ENCODE data around the gene ATP2B3. TPM values are rescaled to one million over a fixed set of nuclear protein-coding genes. Genes with fewer than 3 reads are reported as not detected.

ATP2B3 gene
- total and polyA plus RNA-seq, 2 of the 4 experiments (the other 2 are of a cell fraction): under 0.01 to 0.03 TPM

GRCh38 chrX:153598541-153599191 is 81.2 kb downstream of the ATP2B3 start, which contains the start of gene CCNQ:
Gene CCNQ (minus strand): TSS chrX:153599139. CDS start chrX:153599073, 66 bp downstream.
- Histone ChIP-seq H3K4me3 (ENCODE audit: insufficient read depth, low read depth, low read length) (peak within 1 kb of the TSS; percentile 94), H4K91ac (ENCODE audit: insufficient read depth, low read depth, low read length) (no peak within 1 kb of the TSS; the same call in 1 of the 2 replicates), H2BK120ac (ENCODE audit: low read depth, low read length) (no peak within 1 kb of the TSS), H3K18ac (ENCODE audit: low read depth, low read length) (no peak within 1 kb of the TSS; the same call in 1 of the 2 replicates), H3K23ac (ENCODE audit: low read depth, low read length) (peak within 1 kb of the TSS; percentile 49), H3K36me3 (ENCODE audit: control insufficient read depth, insufficient read depth, low read length) (peaks cover 6% of the 10 kb centered on the region), H4K20me1 (ENCODE audit: insufficient read depth, low read length) (peaks cover 20% of the 10 kb centered on the region; the same call in 1 of the 2 replicates), H3K4me2 (ENCODE audit: low read depth, low read length) (peak within 1 kb of the TSS; percentile 98), H2AK5ac (ENCODE audit: low read depth, low read length) (no peak within 1 kb of the TSS), H2BK20ac (ENCODE audit: low read depth, low read length) (no peak within 1 kb of the TSS), H3K9me1 (ENCODE audit: insufficient read depth, low read length) (no peaks in the 10 kb centered on the region), H2AFZ (replicated peaks; ENCODE audit: low read length, poor library complexity) (peak within 1 kb of the TSS; percentile 93), H3K9ac (ENCODE audit: low read depth, low read length) (peak within 1 kb of the TSS; percentile 88), H3K9me3 (ENCODE audit: control insufficient read depth, insufficient read depth, low read length) (peaks cover 2% of the 10 kb centered on the region; the same call in 1 of the 2 replicates), H3K27ac (ENCODE audit: insufficient read depth, low read length) (peak within 1 kb of the TSS; percentile 80; the same call in 1 of the 2 replicates), H3K27me3 (ENCODE audit: control insufficient read depth, insufficient read depth, low read length) (no peaks in the 10 kb centered on the region; the same call in 1 of the 2 replicates), H3K14ac (replicated peaks; ENCODE audit: low read depth, low read length) (peak within 1 kb of the TSS; percentile 79), H2AK9ac (replicated peaks; ENCODE audit: low read depth, low read length, poor library complexity) (peak within 1 kb of the TSS; percentile 88), H3K56ac (ENCODE audit: extremely low read depth, insufficient read depth, low read length) (peak within 1 kb of the TSS; percentile 30), H4K8ac (ENCODE audit: low read depth in 2 of 2, low read length in 2 of 2) (peak within 1 kb of the TSS; percentile 46 to 61; a peak in 2 of 4 replicates), H2BK15ac (ENCODE audit: low read depth, low read length) (no peak within 1 kb of the TSS), H3K4ac (ENCODE audit: low read depth, low read length) (peak within 1 kb of the TSS; percentile 22; the same call in 1 of the 2 replicates), H2BK5ac (ENCODE audit: low read depth, low read length, poor library complexity, severe bottlenecking) (peak within 1 kb of the TSS; percentile 11), H3K4me1 (ENCODE audit: control insufficient read depth, insufficient read depth, low read length) (0 out of 2 replicates have a peak, but pooled peaks cover 3% of the 10 kb centered on the region), H3K79me1 (ENCODE audit: low read depth in 1 of 2, low read length in 2 of 2) (peaks cover 6 to 22% of the 10 kb centered on the region in 2 experiments; a peak in 3 of 4 replicates), H4K5ac (ENCODE audit: low read depth, low read length) (peak within 1 kb of the TSS; percentile 46; the same call in 1 of the 2 replicates)
- in situ Hi-C loops (cut with MboI; ENCODE audit: low sequenced_read_pairs): no loop called here
- dilution Hi-C loops (cut with HindIII; ENCODE audit: low sequenced_read_pairs, unreplicated experiment): no loop called here
- ChIA-PET POLR2A (ENCODE audit: unreplicated experiment) (no interaction called here), CTCF (interaction anchor here (0.6 kb wide), 2 partner anchors 11 to 111 kb away, joined by 4 to 9 read pairs; no protein-coding TSS in a partner anchor)
- DNase-seq (peak; percentile 10), ATAC-seq (ENCODE audit: low read depth) (peak; percentile 67)
- 19% methylated on average over 35 of the region's 79 CpGs; no CpG with 5 or more reads in 1 of the 2 experiments for WGBS, 2 experiments (ENCODE audit: extremely low coverage in 2 of 2, insufficient read length in 1 of 2)
- intact Hi-C loops (cut with micrococcal nuclease): loop anchor here (2.0 kb wide), 1 partner anchor 78 kb away; no protein-coding TSS in a partner anchor
- TF ChIP-seq POLR2A (IDR thresholded peaks at IDR 0.05; ENCODE audit: low read depth, low read length): peak; percentile 63; the same call in 1 of the 2 replicates
- TF ChIP-seq ELK1 (IDR thresholded peaks at IDR 0.05; ENCODE audit: borderline replicate concordance, low read depth, low read length): no peak
- 0 out of 2 replicates have a peak, but pooled peaks have one; percentile 2 for TF ChIP-seq MXI1 (IDR thresholded peaks at IDR 0.05; ENCODE audit: borderline replicate concordance, low read depth, low read length)
- no TSS peak for BruUV-seq (replicated peaks)
